Measurements from ENCODE around the gene RPS6KC1.
"Not testable (repeated sequence)": the region's sequence is repeated elsewhere in the genome, so short reads cannot be mapped to it uniquely, and the experiment has no call there.

RPS6KC1 gene

GRCh38 chr1:213051127-213051880 lies at the start of gene RPS6KC1:
RPS6KC1 (plus strand) TSS chr1:213051241; CDS start chr1:213051405, 164 bp downstream.
- DNase-seq: peak; percentile 87

GRCh38 chr1:213003256-213003655 lies 47.8 kb upstream of the RPS6KC1 start:
- DNase-seq: no peak

- no peak for DNase-seq
Measured at GRCh38 chr1:213008564-213008963, 42.5 kb upstream of the RPS6KC1 start.

GRCh38 chr1:213014642-213015041 lies 36.4 kb upstream of the RPS6KC1 start:
- peak; percentile 76 for DNase-seq

GRCh38 chr1:213015099-213016050 lies 35.7 kb upstream of the RPS6KC1 start, which contains the start of gene ANGEL2:
ANGEL2 (minus strand) TSS chr1:213015867; CDS start chr1:213015671, 196 bp downstream.
- DNase-seq: peak; percentile 98

GRCh38 chr1:213017447-213018273 lies 33.4 kb upstream of the RPS6KC1 start:
- no peak for DNase-seq

- no peak for DNase-seq
Measured at GRCh38 chr1:213019450-213019849, 31.6 kb upstream of the RPS6KC1 start.

- no peak for DNase-seq
Measured at GRCh38 chr1:213020016-213020415, 31.0 kb upstream of the RPS6KC1 start.

- DNase-seq: not testable (repeated sequence)
Measured at GRCh38 chr1:213027024-213027423, 24.0 kb upstream of the RPS6KC1 start.

- no peak for DNase-seq
Measured at GRCh38 chr1:213032651-213033050, 18.4 kb upstream of the RPS6KC1 start.

- DNase-seq: no peak
Measured at GRCh38 chr1:213034713-213035112, 16.3 kb upstream of the RPS6KC1 start.

- no peak for DNase-seq
Measured at GRCh38 chr1:213035573-213035972, 15.5 kb upstream of the RPS6KC1 start.

GRCh38 chr1:213041443-213041842 lies 9.6 kb upstream of the RPS6KC1 start:
- DNase-seq: no peak

- DNase-seq: not testable (repeated sequence)
Measured at GRCh38 chr1:213045321-213046226, 5.5 kb upstream of the RPS6KC1 start.

GRCh38 chr1:213049232-213049631 lies 1.8 kb upstream of the RPS6KC1 start:
- no peak for DNase-seq

GRCh38 chr1:213050745-213051126 lies 305 bp upstream of the RPS6KC1 start:
- DNase-seq: no peak

GRCh38 chr1:213051881-213052202 lies 801 bp downstream of the RPS6KC1 start:
- DNase-seq: no peak

- DNase-seq: no peak
Measured at GRCh38 chr1:213053455-213053854, 2.4 kb downstream of the RPS6KC1 start.

GRCh38 chr1:213054142-213054541 lies 3.1 kb downstream of the RPS6KC1 start:
- no peak for DNase-seq

- peak; percentile 54 for DNase-seq
Measured at GRCh38 chr1:213054733-213055591, 3.9 kb downstream of the RPS6KC1 start.

GRCh38 chr1:213055767-213056166 lies 4.7 kb downstream of the RPS6KC1 start:
- DNase-seq: no peak
